Activated naive CD8-positive, alpha-beta T cell (primary cell): ENCODE measurements around the gene CCDC3.

Experiments used
- H3K27ac Mint-ChIP-seq: one replicate; pipeline ENCODE4 v1.8.0; 2021; ENCODE audit warnings: mixed read lengths
- H3K27me3 Mint-ChIP-seq: one replicate; pipeline ENCODE4 v1.8.0; 2021; ENCODE audit warnings: mixed read lengths
- H3K36me3 Mint-ChIP-seq: one replicate; pipeline ENCODE4 v1.8.0; 2021; ENCODE audit warnings: mixed read lengths
- H3K4me1 Mint-ChIP-seq: one replicate; pipeline ENCODE4 v1.8.0; 2021; ENCODE audit warnings: low read depth, mixed read lengths
- H3K4me3 Mint-ChIP-seq: one replicate; pipeline ENCODE4 v1.8.0; 2021; ENCODE audit warnings: mild to moderate bottlenecking, mixed read lengths
- H3K9me3 Mint-ChIP-seq: one replicate; pipeline ENCODE4 v1.8.0; 2021; ENCODE audit warnings: low read depth, mixed read lengths

CCDC3 gene

DNA sequence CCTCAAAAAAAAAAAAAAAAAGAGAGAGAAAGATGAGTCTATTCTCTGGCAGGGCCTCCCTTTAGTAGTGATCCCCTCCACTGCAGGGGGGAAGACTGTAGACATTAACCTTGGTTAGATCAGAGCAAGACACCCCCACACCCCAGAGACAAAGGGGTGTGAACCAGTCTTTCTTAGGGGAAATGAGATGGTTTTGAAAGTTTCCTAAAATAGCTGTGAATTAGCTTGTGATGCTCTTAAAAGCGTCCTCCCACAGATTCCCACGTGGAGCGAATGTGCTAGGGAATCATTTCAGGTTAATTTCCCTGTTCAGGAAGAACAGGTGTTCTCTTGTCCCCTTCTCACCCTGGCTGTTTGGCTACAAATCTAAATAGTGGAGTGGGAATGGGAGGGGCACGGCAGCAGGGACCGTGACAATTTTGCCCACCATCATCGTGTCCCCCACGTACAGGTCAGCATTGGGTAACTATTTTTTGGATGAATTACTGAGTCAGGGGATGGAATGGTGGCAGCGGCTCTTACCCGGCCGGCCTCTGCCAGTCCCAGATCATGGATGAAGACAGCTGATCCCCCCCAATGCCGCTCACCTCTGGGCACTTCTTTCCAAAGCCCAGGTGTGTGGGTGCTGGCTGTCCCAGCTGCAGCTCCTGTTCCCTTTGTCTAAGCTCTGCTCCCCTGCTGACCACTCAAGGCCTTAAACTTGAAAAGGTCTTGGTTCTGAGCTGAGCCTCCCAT lies 152.9 kb downstream of the CCDC3 start:
- Mint-ChIP-seq H3K36me3 (peaks cover 3% of the 10 kb centered on the region), H3K9me3 (no peaks in the 10 kb centered on the region), H3K27ac (no peak overlapping the region), H3K4me1 (peaks cover 3% of the 10 kb centered on the region), H3K27me3 (peaks cover 15% of the 10 kb centered on the region), H3K4me3 (no peak overlapping the region)

- H3K4me1 Mint-ChIP-seq = peaks cover 3% of the 10 kb centered on the region
- H3K4me3 Mint-ChIP-seq = no peak overlapping the region
Observed at GRCh38 chr10:12847361-12847975, 154.0 kb downstream of the CCDC3 start.

DNA sequence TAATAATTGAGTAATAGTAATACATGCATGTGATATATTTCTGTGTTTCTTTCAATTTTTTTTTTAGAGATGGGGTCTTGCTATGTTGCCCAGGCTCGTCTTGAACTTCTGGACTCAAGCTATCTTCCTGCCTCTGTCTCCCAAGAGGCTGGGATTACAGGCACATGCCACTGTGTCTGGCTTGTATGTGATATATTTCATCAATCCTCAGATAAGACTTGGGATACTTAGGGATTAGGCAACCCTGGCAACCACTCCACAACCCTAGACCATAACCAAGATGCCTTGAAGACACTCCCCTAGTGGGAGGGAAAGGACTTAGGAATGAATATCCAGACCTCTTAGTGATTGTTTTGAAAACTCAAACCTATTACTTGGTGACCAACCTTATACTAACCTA lies 154.8 kb downstream of the CCDC3 start:
- no peaks in the 10 kb centered on the region for H3K9me3 Mint-ChIP-seq
- H3K27ac Mint-ChIP-seq = no peak overlapping the region
- H3K36me3 Mint-ChIP-seq = peaks cover 3% of the 10 kb centered on the region
- no peak overlapping the region for H3K4me3 Mint-ChIP-seq
- peaks cover 3% of the 10 kb centered on the region for H3K4me1 Mint-ChIP-seq
- peaks cover 14% of the 10 kb centered on the region for H3K27me3 Mint-ChIP-seq

More at GRCh38 chr10:12847361-12847975, 154.0 kb downstream of the CCDC3 start:
- no peaks in the 10 kb centered on the region for H3K9me3 Mint-ChIP-seq
- H3K27me3 Mint-ChIP-seq = peaks cover 12% of the 10 kb centered on the region
- H3K36me3 Mint-ChIP-seq = peaks cover 3% of the 10 kb centered on the region
- no peak overlapping the region for H3K27ac Mint-ChIP-seq
